ENCODE results near the gene SYPL1.

SYPL1 gene

DNA sequence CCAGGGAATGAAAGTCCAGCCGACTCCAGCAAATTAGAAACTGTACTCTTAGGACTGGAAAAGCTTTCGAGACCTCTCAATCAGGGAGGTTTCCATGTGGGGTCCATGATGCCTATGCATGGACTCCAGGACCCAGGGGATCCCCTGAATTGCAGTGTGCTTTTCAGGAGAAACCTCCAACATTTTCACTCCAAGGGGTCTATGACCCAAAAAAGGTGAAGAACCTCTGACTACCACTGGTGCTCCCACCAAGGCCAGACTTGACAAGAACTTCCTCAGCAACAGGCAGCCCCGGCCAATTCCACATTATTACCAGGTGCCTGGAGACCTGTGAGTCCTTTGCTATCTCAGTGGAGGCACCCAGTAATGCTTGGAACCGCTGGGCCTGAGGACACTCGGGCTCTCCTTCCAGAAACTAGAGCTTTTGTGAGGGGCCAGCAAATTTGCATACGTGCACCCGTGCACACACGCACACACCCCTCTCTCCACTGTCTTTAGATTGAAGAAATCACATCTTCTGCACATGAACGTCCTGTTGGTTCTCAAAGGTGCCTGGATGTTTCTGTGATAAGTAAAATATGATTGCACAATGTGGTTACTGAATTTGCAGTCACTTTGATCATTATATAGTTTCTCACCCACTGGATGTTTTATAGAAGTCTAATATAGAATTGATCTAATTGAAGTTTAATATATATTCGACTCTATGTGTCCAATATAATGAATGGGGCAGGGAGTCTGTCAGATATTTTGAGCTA is 54.7 kb downstream of the SYPL1 start:
- Mint-ChIP-seq H3K27ac (no peak overlapping the region), H3K4me1 (peaks cover 20% of the 10 kb centered on the region), H3K36me3 (no peaks in the 10 kb centered on the region), H3K27me3 (no peaks in the 10 kb centered on the region), H3K9me3 (no peaks in the 10 kb centered on the region), H3K4me3 (no peak overlapping the region)

DNA sequence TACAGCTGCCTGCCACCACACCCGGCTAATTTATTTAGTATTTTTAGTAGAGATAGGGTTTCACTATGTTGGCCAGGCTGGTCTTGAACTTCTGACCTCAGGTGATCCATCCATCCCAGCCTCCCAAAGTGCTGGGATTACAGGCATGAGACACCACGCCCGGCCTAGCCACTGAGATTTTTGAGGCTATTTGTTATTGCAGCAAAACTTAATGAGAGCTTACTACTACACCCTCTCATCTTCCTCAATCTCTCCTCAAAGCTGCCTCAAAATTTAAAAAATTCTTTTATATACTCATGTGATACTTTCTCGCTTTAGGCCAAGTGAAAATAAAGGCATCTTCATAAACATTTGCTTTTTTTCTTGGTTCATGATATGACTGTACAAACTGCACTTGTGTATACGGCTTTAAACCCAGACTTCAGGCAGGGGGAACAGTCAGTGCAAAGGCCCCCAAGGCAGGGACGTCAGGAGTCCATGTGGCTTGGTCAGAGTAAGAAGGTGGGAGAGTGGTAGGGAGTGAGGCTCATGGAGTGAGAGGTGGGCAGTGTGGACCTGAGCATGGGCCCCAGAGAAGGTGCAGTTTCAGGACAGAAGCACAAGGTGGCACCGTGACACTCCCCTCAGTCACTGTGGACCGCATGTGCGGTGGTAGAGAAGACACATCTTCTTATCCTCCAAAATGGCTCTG is 55.5 kb downstream of the SYPL1 start:
- Mint-ChIP-seq H3K9me3 (no peaks in the 10 kb centered on the region), H3K27ac (no peak overlapping the region), H3K27me3 (no peaks in the 10 kb centered on the region), H3K4me3 (no peak overlapping the region), H3K4me1 (peaks cover 20% of the 10 kb centered on the region), H3K36me3 (no peaks in the 10 kb centered on the region)

DNA sequence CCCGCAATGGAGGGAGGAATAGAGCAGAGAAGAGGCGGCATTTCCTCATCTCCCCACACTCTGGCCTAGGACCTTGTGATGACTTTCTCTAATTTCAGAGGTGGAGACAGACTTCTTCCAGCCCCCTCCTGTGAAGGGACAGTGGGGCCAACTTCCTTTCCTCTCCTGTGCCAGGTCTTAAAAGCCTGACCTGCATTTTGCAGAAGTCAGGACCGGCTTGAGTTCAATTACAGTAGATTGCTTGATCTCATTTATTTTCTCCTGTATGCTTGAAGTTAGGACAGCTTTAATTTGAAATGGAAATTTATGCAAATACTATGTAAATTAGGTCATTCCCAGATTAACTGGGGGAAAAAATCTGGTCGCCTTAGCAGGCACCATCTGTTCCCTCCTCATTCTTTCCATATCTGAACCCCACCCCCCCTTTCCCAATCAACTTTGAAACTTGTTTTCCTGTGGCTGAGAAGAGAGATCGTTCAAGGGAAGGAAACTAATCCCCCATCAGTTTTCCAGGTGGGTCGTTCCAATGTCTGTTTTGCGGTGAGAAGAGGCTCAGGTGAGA is 57.1 kb downstream of the SYPL1 start:
- Mint-ChIP-seq H3K4me3 (no peak overlapping the region), H3K4me1 (peaks cover 20% of the 10 kb centered on the region), H3K9me3 (no peaks in the 10 kb centered on the region), H3K27me3 (no peaks in the 10 kb centered on the region), H3K36me3 (no peaks in the 10 kb centered on the region), H3K27ac (no peak overlapping the region)

DNA sequence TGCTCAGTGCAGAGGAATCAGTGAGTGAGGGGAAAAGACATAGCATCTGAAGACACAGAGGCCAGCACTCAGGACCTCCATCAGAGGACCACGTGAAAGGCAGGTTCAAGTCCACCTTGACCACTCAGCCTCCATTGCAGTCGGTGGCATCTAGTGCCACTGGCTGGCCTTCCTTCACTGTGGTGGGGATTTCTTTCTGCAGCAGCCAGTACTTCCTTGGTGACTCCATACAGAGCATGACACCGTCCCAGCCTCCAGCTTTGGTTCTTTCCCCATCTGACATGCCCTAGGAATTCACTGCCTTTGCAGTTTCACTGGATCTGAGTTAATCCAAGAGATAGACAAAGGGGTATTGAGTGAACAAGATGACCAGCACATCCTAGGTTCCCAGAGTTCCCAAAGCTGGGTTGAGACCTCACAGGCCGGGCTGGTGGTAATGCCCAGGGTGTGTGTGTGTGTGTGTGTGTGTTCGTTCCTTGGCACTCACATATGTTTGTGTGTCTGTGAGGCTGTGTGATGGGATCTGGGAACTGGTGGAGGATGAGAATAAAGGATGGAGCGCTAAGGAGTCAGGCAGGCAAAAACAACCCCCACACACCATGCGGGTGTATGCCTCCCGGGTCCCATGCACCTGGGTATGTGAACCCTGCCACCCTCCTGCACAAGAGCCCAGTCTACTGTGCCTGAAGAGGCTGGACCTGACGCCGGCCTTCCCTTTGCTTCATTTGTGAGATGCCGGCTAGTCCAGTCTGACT is 57.8 kb downstream of the SYPL1 start:
- Mint-ChIP-seq H3K4me1 (peaks cover 20% of the 10 kb centered on the region), H3K9me3 (no peaks in the 10 kb centered on the region), H3K4me3 (no peak overlapping the region), H3K36me3 (no peaks in the 10 kb centered on the region), H3K27ac (no peak overlapping the region), H3K27me3 (no peaks in the 10 kb centered on the region)

DNA sequence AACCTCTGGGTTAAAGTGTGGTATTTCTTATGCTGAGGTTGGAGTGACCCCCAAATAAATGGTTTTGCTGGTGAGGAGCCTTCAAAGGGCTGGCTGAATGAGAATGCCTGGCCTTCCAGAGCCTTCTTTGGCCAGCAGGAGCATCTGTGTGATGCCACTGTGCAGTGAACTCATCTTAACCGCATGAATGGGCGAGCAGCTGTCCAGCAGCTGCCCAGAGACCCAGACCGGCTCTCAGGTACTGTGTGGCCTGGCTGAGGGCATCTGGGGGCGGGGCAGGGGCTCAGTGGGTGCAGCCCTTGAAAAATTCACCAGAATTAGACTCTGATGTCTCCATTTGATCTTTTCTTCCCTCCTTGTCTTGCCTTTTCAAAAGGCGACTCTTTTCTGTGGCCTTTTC is 59.0 kb downstream of the SYPL1 start:
- H3K27ac Mint-ChIP-seq, result no peak overlapping the region
- no peaks in the 10 kb centered on the region for H3K9me3 Mint-ChIP-seq
- H3K4me3 Mint-ChIP-seq, result no peak overlapping the region
- no peaks in the 10 kb centered on the region for H3K27me3 Mint-ChIP-seq
- no peaks in the 10 kb centered on the region for H3K36me3 Mint-ChIP-seq
- peaks cover 14% of the 10 kb centered on the region for H3K4me1 Mint-ChIP-seq

DNA sequence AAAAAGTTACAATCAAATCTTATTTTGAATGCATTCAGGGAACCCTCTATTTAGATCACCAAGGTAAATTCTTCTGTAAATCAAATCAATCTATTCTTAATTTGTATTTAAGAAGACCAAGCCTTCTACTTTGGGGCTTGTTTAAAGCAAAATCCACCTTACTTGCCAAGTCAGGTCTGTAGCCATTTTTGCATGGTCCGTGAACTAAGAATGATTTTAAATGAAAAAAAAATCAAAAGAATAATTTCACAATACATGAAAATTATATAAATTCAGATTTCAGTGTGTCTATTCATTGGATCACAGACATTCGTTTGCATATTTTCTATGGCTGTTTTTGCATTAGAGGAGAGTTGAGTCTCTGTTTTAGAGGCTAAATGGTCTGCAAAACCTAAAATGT is 59.4 kb downstream of the SYPL1 start:
- H3K4me3 Mint-ChIP-seq, result no peak overlapping the region
- no peaks in the 10 kb centered on the region for H3K27me3 Mint-ChIP-seq
- H3K27ac Mint-ChIP-seq, result no peak overlapping the region
- peaks cover 10% of the 10 kb centered on the region for H3K4me1 Mint-ChIP-seq
- no peaks in the 10 kb centered on the region for H3K36me3 Mint-ChIP-seq
- no peaks in the 10 kb centered on the region for H3K9me3 Mint-ChIP-seq

DNA sequence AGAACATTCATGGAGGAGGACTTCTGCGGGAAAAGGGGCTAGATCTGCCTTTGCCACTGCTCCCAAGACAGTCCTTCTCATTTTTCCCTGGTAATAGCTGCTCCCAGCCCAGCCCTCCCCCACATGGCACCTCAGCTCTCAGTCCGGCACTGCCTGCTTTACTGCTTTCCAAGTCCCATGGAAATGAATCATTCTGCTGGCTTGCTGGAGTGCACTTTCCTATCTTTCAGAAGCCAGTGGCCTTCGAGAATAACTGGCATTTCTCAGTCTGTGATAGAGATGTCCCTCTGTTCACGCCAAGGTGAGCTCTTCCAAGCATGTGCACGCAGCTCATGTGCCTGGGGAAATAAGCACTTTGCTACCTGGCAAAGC is 61.4 kb downstream of the SYPL1 start:
- Mint-ChIP-seq H3K36me3 (no peaks in the 10 kb centered on the region), H3K4me3 (no peak overlapping the region), H3K9me3 (no peaks in the 10 kb centered on the region), H3K27ac (no peak overlapping the region), H3K4me1 (no peaks in the 10 kb centered on the region), H3K27me3 (no peaks in the 10 kb centered on the region)

DNA sequence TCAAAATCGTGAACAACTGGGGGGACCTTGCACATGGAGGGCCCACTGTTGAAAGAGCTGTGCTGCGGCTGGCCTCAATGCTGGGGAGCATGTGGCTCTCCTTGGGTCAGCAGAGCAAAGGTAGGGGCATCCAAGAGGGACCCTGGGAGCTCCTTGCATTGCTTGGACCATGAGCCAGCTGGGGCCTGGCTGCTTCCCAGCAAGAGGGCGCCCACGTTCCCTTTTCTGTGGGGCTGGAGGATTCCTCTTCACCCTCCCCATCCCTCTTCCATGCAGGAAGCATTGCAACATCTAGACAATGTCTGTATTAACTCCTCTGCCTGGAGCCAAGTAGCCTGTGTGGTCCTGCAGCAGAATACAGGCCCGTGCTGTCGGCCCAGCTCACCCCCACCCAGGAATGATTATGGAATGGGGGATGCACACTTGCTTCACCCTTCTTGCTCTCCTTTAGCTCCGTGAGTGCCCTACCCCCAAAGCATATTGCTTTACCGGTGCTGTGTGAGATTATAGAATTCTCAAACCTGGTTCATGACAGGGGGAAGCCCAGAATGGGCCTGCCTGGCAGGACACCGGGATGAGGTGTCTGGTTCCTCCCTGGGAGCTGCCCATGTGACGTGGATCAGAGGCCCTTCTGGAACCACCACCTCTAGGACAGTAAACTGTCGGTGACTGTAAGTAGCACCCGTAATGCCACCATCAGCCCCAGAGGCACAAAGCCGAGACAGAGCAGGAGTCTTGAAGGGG is 61.9 kb downstream of the SYPL1 start:
- no peak overlapping the region for H3K4me3 Mint-ChIP-seq
- no peaks in the 10 kb centered on the region for H3K9me3 Mint-ChIP-seq
- no peak overlapping the region for H3K27ac Mint-ChIP-seq
- no peaks in the 10 kb centered on the region for H3K4me1 Mint-ChIP-seq
- H3K27me3 Mint-ChIP-seq, result no peaks in the 10 kb centered on the region
- H3K36me3 Mint-ChIP-seq, result no peaks in the 10 kb centered on the region

DNA sequence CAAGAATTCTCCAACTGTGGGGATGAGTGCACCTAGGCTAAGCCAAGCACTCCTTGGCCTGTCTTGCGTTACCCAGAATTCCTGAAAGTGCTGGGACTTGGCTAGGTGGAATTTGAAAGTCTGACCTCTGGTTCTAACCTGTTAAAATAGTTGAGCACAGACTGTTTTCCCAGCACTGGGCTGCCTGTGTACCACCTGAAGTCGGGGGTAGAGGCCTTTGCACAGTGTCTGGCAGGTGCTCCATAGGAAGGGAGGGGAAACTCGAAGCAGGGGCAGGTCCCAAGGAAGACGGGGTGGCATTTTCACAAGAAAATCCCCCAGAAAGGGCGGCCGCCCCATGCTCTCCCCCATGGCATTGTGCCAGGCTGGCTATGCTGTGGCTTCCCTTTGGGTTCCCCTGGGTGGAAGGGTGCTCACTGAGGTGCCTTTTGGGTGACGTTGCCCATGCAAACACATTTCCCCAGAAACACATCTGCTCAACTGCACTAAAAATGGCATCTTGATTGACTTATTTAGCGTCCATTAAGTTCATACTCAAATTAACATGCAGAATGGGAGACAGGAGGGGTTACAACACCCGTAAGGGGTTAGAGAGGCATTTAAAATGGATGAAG is 62.9 kb downstream of the SYPL1 start:
- Mint-ChIP-seq H3K9me3 (no peaks in the 10 kb centered on the region), H3K4me3 (no peak overlapping the region), H3K4me1 (no peaks in the 10 kb centered on the region), H3K27me3 (no peaks in the 10 kb centered on the region), H3K36me3 (no peaks in the 10 kb centered on the region), H3K27ac (no peak overlapping the region)

DNA sequence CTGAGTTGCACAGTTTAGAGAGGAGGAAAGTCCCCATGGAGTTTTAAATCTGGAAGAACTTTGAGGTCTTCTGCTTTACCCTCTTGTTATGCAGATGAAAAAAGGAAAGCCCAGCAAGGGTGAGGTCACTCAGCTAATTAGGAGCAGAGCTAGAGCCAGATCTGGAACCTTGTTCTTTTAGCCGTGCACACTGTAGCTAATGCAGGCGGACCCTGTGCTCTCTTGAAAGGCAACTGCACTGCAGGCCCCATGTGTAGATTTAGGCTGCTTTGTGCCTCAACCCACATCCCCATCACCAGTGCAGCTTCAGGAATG is 63.4 kb downstream of the SYPL1 start:
- H3K27ac Mint-ChIP-seq, result no peak overlapping the region
- no peaks in the 10 kb centered on the region for H3K9me3 Mint-ChIP-seq
- H3K4me1 Mint-ChIP-seq, result no peaks in the 10 kb centered on the region
- H3K36me3 Mint-ChIP-seq, result no peaks in the 10 kb centered on the region
- no peak overlapping the region for H3K4me3 Mint-ChIP-seq
- H3K27me3 Mint-ChIP-seq, result no peaks in the 10 kb centered on the region

DNA sequence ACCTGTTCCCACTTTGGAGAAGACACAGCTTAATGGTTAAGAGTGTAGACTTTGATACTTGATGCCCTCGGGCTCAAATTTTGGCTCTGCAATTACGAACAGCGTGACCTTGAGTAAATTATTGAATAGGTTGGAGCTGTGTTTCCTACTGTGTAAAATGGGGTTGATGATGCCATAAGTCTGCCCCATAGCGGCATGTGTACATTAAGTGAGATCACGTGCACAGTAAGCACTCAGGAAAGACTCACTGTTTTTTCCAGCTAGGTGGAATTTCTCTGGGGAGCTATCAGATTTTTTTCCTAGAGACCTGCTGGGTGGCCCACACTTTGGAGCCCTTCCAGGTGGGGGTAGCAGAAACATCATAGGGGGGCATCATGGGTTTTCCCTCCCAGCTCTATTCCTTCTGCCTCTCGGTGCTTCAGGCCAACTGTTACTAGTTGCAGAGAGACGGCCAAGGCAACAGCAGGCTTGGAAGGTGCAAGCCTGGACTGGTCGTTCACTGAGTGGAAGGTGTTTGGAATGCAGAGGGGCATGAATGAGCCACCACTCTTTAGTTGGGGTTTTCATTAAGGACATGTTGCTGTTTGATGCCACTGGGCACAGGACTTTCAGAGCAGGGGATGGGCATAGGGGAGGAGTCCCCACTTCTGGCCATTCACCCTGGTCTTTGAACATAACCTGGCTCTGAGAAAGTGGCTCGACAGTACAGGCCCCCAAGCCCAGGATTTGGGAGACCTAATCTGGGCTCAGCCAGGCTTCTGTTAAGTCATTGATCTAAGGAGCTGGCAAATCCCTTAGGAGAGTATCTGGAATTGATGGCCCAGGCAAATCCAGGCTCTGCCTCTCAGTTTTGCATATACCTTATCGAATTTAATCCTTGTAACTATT is 64.0 kb downstream of the SYPL1 start:
- no peaks in the 10 kb centered on the region for H3K36me3 Mint-ChIP-seq
- H3K4me3 Mint-ChIP-seq, result no peak overlapping the region
- H3K27ac Mint-ChIP-seq, result no peak overlapping the region
- H3K27me3 Mint-ChIP-seq, result no peaks in the 10 kb centered on the region
- H3K4me1 Mint-ChIP-seq, result no peaks in the 10 kb centered on the region
- no peaks in the 10 kb centered on the region for H3K9me3 Mint-ChIP-seq

DNA sequence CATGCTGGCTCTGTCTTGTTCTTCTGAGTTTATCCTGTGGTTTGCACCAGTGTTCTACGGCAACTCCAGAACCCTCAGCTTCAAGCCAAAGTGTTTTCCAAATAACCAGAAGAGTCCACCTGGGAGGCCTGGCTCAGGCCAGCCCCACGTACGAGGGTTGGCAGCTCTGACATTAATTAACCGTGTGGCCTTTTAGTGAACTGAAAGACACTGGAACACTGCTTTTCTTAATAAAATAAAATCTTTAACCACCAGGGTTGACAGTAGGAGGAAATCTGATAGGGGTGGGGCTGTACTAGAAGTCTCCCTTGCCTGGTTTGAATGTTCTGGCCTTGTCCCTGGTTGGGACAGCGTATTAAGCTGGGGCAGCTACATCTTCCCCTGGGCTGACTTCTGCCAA is 64.9 kb downstream of the SYPL1 start:
- Mint-ChIP-seq H3K27ac (no peak overlapping the region), H3K9me3 (no peaks in the 10 kb centered on the region), H3K36me3 (no peaks in the 10 kb centered on the region), H3K27me3 (peaks cover 2% of the 10 kb centered on the region), H3K4me3 (no peak overlapping the region), H3K4me1 (peaks cover 9% of the 10 kb centered on the region)

DNA sequence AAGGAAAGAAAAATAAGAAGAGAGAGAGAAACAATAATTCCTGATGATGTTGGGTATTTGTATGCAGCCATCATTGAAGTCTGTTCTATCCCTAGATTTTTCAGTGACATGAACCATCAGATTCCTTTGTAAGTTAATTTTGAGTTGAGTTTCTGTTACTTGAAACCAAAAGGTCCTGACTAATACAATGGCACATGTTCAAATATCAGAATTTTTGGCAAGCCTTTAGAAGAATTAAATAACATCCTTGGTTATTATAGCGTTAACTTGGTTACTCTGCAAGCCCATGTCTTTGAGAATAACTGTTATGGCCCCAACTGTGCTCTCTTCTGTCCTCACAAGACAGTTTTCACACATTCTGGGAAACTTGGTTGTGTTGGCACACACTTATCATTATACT is 66.5 kb downstream of the SYPL1 start:
- Mint-ChIP-seq H3K4me1 (peaks cover 25% of the 10 kb centered on the region), H3K9me3 (no peaks in the 10 kb centered on the region), H3K36me3 (no peaks in the 10 kb centered on the region), H3K27ac (no peak overlapping the region), H3K4me3 (no peak overlapping the region), H3K27me3 (peaks cover 2% of the 10 kb centered on the region)

DNA sequence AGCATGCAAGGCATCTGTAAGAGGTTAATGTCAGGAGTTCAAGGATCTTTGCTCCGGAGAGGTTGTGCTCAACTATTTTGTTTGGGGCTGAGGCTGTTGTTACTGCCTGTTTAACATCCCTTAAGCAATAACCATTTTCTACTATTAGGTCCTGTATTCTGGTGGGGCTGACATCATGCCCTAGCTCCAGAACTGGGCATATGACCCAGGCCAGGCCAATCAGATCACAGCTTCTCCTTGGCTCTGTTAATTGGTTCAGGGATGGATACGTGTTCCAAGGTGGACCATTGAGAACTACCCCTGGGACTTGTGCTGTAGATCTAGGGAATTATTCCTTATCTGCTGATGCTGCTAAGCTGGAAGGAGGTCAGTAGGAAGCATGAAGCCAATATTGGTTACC is 67.0 kb downstream of the SYPL1 start:
- H3K36me3 Mint-ChIP-seq, result no peaks in the 10 kb centered on the region
- peaks cover 29% of the 10 kb centered on the region for H3K4me1 Mint-ChIP-seq
- no peaks in the 10 kb centered on the region for H3K9me3 Mint-ChIP-seq
- peaks cover 2% of the 10 kb centered on the region for H3K27me3 Mint-ChIP-seq
- no peak overlapping the region for H3K27ac Mint-ChIP-seq
- no peak overlapping the region for H3K4me3 Mint-ChIP-seq
